SH-SY5Y (cell line): ENCODE data around the gene SH2D4B.

Experiments used
- GATA2 ChIP-seq: IDR thresholded peaks from 2 replicates; pipeline ENCODE4 v1.6.1; 2011; ENCODE audit warnings: mild to moderate bottlenecking, low read depth, low read length
- GATA3 ChIP-seq: IDR thresholded peaks from 2 replicates; pipeline ENCODE4 v1.6.1; 2011; ENCODE audit warnings: low read depth, mild to moderate bottlenecking, low read length, moderate library complexity

Gene SH2D4B

DNA sequence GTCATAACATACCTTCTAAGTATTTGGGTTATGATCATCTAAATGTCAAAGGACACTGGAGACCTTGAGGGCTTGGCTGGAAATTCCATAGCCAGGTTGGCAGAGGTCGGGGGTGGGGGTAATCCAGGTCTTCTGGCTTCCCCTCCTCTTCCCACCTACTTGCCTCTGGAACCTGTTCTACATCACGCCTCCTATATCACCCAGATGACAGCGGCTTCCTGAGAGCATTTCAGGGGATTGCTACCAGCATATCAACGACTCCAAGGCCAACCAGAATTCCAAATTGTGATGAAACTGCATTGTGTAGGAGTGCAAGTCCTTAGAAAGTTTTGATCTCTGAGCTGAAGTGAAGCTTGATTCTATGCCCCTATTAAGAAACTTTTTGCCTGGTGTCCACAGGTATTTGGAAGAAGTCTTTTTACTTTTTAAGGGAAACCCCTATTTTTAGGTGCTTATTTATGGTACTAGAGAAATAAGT, 95.7 kb downstream of the SH2D4B start:
- TF ChIP-seq GATA3 (no peak), GATA2 (no peak)

DNA sequence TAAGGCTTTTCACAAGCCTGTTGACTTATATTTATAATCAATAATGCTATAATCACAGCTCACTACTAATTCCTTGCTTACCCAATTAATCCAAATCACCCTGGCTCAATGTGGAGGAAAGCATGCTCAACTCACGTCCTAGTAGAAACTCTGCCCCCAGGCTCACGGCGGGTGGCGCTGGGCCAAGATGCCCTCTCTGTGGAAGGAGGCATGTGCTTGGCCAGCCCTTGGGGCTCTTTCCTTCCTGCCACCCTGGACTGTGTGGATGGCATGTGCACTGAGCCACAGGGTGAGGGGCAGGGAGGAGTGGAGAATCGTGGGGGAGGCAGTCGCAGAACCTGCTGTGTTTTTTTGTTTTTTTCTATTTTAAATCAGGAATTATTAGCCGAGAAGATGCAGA, 96.2 kb downstream of the SH2D4B start:
- TF ChIP-seq GATA3 (no peak), GATA2 (no peak)

DNA sequence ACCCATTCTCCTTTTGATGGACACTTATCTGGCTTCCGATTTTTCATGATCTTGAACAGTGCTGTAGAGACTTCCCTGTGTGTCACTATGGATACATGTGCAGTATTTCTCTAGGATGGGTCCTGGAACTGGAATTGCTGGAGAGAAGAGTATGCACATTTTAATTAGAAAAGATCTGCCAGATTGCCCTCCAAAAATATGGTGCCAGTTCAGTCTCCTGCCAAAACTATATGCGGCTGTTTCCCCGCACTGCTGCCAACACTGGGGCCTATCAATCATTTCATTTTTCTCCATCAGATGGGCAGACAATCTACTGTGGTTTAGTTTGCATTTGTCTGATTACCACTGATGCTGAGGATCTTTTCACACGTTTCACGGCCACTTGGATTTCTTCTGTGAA, 105.0 kb downstream of the SH2D4B start:
- peak; percentile 33; the same call in 1 of the 2 replicates for TF ChIP-seq GATA2
- TF ChIP-seq GATA3: no peak

DNA sequence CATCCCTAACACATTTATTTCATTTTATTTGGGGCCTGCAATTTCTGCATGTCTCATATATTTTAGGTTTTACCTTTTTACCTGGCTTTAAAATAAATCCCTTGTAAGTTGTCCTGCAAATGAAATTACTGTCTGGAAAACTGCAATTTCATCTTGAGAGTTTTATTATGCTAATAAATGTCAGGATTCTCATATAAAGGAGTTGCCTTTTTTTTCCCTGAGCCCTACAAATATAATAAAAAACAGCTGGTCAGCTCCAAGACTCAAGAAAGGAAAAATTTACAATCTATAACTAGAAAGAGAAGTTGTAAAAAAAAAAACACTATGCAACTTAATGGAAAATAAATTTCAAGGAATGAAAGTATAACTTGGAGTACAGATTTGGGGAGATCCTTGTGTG, 108.7 kb downstream of the SH2D4B start:
- no peak for TF ChIP-seq GATA2
- TF ChIP-seq GATA3: no peak

DNA sequence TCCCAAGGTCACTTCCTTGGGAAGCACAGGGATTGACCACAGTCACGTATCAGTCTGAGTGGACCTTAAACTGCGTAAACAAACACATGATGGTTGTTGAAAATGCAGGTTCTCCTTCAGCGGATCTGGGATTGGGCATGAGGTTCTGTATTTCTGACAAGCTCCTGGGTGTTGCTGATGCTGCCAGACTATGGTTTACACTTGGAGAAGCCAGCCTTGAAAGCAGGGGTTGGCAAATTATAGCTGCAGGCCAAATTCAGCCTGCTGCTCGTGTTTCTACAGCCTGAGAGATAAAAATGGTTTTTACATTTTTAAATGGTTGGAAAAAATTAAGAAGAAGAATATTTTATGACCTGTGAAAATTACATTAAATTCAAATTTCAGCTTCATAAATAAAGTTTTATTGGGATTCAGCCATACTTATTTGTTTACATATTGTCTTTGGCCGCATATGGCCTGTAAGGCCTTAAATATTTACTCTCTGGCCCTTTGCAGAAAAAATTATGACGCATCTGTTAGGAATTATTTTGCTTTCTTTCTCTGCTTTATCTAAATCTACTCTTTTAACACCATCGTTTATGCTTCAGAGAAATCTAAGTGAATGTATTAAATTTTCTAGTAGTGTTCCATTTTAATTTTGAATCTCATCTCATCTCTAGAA, 109.6 kb downstream of the SH2D4B start:
- TF ChIP-seq GATA2 (0 out of 2 replicates have a peak, but pooled peaks have one; percentile 19), GATA3 (no peak)

DNA sequence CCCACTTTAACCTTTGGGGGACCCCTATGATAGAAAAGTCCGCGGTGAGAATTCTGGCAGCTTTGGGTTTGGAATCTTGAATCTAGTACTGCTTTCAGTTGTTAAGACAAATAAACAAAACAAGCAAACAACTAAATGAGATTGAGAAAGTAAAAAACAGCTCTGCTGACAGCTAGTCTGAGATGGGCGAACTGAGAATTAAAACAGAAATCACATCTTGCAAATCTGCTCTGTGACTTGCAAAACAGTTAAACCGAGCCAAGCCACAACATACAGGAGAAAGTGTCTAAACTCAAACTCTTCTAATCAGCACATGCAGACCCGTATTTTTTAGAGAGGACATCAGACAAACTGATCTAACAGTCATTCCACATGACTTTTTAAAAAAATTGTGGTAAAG, 110.4 kb downstream of the SH2D4B start:
- TF ChIP-seq GATA3 (no peak), GATA2 (no peak)

DNA sequence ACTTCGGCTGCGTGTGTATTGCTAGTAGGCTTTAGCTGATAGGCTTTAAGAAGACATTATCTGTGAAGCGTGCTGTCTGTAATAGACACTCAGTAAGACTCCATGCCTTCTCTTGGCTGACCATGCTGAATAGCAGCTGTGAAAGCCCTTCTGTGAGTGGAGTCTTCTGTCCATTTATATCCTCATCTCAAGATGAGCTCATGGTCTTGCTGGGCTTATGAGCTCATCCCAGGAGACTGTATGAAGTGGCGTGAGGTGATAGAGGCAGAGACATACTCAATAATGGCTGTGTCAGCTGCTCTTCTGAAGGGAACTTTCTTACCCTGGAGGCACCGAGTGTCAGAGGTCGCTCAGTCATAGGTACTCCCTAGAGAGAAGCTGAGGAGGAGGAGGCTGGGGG, 111.5 kb downstream of the SH2D4B start:
- TF ChIP-seq GATA3 (no peak), GATA2 (no peak)

DNA sequence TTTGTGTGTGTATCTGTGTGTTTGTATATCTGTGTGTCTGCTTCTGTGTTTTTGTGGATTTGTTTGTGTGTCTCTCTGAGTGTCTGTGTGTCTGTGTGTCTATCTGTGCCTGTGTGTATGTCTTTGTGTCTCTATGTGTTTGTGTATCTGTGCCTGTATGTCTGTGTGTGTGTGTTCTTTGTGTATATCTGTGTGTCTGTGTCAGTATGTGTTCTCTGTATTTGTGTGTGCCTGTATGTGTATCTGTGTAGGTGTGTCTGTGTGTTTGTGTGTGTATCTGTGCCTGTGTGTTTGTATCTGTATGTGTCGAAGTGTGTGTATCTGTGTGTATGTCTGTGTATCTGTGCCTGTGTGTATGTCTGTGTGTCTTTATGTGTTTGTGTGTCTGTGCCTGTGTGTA, 118.2 kb downstream of the SH2D4B start:
- TF ChIP-seq GATA2 (no peak), GATA3 (no peak)

DNA sequence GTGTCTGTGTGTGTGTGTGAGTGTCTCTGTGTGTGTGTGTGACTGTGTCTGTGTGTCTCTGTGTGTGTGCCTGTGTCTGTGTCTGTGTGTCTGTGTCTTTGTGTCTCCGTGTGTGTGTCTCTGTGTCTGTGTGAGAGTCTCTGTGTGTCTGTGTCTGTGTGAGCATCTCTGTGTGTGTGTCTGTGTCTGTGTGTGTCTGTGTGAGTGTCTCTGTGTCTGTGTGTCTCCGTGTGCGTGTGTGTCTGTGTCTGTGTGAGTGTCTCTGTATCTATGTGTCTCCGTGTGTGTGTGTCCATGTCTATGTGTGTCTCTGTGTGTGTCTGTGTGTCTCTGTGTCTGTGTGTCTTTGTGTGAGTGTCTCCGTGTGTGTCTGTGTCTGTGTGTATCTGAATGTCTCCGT, 120.4 kb downstream of the SH2D4B start:
- TF ChIP-seq GATA3 (no peak), GATA2 (no peak)

DNA sequence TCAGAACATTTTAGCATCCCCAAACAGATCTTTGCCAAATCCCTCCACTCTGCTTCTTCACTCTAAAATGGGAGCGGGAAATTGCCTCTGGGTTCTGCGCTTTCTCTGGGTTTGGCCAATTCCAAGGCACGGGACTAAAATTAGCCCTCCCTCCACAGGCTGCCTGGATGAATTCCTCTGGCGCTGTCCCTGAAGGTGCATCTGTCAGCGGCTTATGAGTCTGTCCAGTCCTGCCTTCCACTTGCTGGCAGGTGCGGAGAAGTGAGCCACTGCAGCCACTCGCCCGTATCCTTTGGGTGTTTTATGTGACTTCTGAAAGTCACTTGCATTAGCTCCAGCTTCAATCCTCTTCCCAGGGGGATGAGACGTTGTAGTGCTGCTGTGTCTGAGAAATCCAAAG, 121.6 kb downstream of the SH2D4B start:
- TF ChIP-seq GATA2 (no peak), GATA3 (no peak)

DNA sequence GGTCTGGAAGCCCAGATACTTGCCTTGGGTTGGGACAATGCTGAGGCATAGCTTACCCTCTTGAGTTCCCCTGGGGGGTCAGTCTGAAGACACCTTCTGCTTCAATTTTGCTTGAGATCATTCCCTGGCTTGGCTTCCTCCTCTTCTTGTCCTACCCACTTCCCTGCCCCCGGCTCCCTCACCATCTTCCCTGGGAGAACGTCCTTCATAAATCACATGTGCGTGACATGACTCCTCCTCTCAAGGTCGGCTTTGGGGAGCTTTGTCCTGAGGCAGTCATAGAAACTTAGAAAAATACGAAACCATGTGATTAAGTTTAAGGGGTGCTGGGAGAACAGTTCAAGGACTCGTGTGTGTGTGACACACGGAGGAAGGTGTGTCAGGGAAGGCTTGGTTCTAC, 122.6 kb downstream of the SH2D4B start:
- TF ChIP-seq GATA2 (no peak), GATA3 (no peak)

DNA sequence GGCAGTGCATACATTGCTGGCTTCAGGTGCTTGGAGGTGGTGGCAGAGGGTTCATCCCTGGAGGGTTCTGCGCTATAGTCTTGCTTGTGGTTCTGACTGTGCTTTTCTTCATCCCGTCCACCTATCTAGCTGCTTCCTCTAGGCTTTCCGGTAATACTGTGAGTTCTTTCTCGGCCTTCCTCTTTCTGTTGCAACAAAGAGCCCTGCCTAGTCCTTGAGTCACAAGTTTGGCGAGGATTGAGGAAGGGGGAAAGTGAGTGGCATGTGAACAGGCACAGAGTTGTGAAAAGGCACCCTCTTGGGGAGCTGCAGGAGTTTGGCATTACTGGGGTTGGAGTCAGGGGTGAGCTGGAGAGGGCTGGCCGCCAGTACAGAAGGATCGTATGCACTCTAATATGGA, 123.0 kb downstream of the SH2D4B start:
- TF ChIP-seq GATA3: no peak
- TF ChIP-seq GATA2: no peak

DNA sequence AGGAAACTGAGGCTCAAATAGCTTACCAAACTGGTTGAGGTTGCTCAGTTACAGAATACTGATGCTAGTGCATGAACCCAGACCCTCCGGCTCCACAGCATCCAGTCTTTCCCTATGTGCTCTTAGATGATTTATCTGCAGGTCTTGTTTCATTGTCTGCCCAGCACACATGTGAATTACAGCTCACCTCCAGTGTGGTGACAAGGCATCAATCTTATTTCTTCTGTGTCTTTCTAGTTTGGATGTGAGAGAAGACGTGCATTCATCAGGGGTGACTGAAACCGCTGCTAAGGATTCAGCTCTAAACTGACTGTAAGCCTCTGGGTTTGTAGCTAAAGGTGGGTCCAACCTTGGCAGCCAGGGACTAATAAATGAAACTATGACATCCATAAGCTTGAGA, 123.8 kb downstream of the SH2D4B start:
- TF ChIP-seq GATA3 (no peak), GATA2 (no peak)

DNA sequence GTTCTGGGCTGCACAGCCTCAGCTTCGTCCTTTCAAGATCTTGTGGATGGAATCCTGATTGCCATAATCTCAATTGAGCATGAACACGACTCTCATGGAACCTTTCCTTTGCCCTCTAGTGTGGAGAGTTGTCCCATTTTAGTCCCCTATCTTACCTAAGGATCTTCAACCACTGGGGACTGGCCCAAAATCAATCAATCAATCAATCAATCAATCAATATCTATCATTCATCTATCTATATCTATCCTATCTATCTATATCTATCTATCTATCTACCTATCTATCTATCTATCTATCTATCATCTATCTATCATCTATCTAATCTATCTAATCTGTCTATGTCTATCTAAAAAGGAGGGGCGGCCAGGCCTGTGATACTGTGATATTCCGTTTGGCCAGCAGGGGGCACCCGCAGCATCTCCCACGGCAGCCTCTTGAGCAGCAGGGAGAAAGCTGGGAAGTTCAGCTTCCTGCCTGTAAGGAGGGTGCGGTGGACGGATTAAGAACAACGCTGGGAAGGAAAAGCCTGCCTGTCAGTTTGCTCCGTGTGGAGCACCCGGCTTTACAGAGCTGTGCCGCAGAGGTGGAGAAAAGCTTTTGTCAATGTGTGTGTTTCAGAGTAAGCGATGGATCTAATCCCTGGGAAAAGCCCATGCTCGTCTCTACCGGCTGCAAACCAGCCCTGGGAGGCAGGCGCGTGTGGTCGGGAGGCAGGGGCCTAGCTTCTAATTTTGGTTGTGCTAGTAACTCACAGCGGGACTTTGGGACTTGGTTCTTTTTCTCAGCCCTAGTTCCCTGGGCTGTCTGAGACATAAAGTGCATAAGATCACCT, 124.9 kb downstream of the SH2D4B start:
- TF ChIP-seq GATA2: peak; percentile 67
- TF ChIP-seq GATA3: peak; percentile 69

DNA sequence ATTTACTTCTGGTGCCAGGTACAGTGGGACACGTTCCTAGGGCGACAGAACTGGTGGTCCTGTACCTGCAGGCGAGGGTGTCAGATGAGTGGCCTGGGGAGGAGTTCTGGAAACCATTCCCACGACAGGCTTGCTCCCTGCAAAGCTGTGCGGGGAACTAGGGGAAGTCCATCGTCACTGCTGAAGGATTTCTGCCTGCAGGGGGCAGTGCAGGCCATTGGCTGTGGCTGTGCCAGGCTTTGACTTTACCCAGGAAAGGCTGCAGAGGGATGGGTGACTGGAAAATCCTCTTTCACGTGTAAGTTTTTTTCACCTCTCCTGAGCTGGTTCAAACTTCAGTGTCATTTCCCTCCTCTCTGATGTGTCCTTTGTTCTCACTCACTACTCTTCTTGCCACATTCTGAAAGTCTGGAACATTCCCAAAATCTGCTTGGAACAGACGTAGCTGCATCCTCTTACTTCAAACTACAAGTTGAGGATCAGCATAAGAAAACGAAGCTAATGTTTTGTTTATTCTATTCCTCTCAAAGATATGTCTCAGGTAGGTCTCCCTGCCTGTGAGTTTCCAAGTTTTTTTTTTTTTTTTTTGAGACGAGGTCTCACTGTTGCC, 126.5 kb downstream of the SH2D4B start:
- no peak for TF ChIP-seq GATA2
- TF ChIP-seq GATA3: no peak

DNA sequence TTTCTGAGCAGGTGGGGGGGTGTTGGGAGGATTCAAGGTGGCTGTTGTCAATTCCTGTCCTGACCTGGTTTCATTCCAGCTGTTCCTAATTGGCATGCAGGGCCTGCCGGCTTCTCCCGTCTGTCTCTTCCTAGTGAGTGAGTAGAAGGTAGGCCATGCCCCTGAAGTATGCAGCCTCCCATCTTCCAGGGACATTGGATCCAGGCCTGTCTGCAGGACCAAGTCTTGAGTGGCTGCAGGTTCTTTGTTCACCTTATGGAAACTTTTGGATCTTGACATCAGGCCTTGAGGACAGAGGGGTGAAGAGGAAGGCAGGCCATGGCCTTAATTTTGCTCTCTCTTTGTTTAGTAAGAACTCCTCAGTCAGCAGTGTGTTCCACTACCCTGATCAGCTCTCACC, 131.8 kb downstream of the SH2D4B start:
- TF ChIP-seq GATA3 (no peak), GATA2 (no peak)
